Spleen (tissue), 11 donors: ENCODE data around the gene UNC13A. TPM values are rescaled to one million over a fixed set of nuclear protein-coding genes. Genes with fewer than 3 reads are reported as not detected.
A peak's percentile ranks its signal among the peaks of the same experiment; 100 is the strongest.
"Not testable (repeated sequence)": the region's sequence is repeated elsewhere in the genome, so short reads cannot be mapped to it uniquely, and the experiment has no call there.

Source experiments
- DNase-seq: peaks from one replicate; pipeline ENCODE4 v3.0.0-alpha.2; 2020
- H3K27ac ChIP-seq, 8 donors: fragments of 200-600 bp; sonication (generic) in 7 of 8; 1 replicate in 4 of 8; 2 replicates in 4 of 8; pipeline versions ENCODE4 v1.5.0 to v1.8.0; 2016 to 2021; ENCODE audit warnings: inconsistent platforms in 4 of 8, mild to moderate bottlenecking in 4 of 8, moderate library complexity in 1 of 8
- H3K27me3 ChIP-seq, 7 donors: fragments of 200-600 bp; sonication (generic) in 6 of 7; replicated peaks in 1 of 7; 1 replicate in 4 of 7; 2 replicates in 3 of 7; pipeline versions ENCODE4 v1.5.0 to v1.8.0; 2016 to 2021; ENCODE audit warnings: inconsistent platforms in 3 of 7, mild to moderate bottlenecking in 1 of 7
- H3K36me3 ChIP-seq, 6 donors: fragments of 200-600 bp; sonication (generic) in 5 of 6; 1 replicate in 4 of 6; 2 replicates in 2 of 6; pipeline versions ENCODE4 v1.5.0 to v1.8.0; 2016 to 2021; ENCODE audit warnings: inconsistent platforms in 2 of 6
- H3K4me1 ChIP-seq, 6 donors: fragments of 200-600 bp; sonication (generic) in 5 of 6; 1 replicate in 3 of 6; 2 replicates in 3 of 6; pipeline versions ENCODE4 v1.5.0 to v1.8.0; 2016 to 2021; ENCODE audit warnings: inconsistent platforms in 3 of 6
- H3K4me3 ChIP-seq, 8 donors: fragments of 200-600 bp; sonication (generic) in 7 of 8; 1 replicate in 4 of 8; 2 replicates in 4 of 8; pipeline versions ENCODE4 v1.5.0 to v1.8.0; 2016 to 2021; ENCODE audit warnings: inconsistent platforms in 4 of 8, mild to moderate bottlenecking in 4 of 8, moderate library complexity in 2 of 8
- H3K9me3 ChIP-seq, 8 donors: fragments of 200-600 bp; sonication (generic) in 7 of 8; 1 replicate in 4 of 8; 2 replicates in 4 of 8; pipeline versions ENCODE4 v1.5.0 to v1.8.0; 2016 to 2021; ENCODE audit warnings: inconsistent platforms in 4 of 8
- POLR2A ChIP-seq, 3 donors: fragments of 450-650 bp; IDR thresholded peaks; one replicate each; pipeline ENCODE4 v1.5.1; 2017; ENCODE audit warnings: antibody characterized with exemption in 3 of 3, mild to moderate bottlenecking in 1 of 3
- POLR2AphosphoS5 ChIP-seq, 3 donors: sonication (generic); formaldehyde crosslinking; IDR thresholded peaks; one replicate each; pipeline ENCODE4 v1.5.1; 2017; ENCODE audit warnings: antibody characterized with exemption in 3 of 3
- WGBS, 5 donors: extraction: QIAGEN DNeasy Blood & Tissue Kit in 3 of 5; methylation state at CpG; one replicate each; pipeline versions ENCODE4 v1.1.5 to v1.1.7; 2013 to 2018; 5-methylcytosine and 5-hydroxymethylcytosine counted together
- intact Hi-C: fragments of 100-400 bp; cut with DNase I; formaldehyde crosslinking; loops from one replicate; pipeline ENCODE4 v1.15.0; 2023; ENCODE audit warnings: low total_unique reads
- polyA plus RNA-seq, 3 donors: library from polyadenylated mRNA; stranded (reverse); fragments of 200-250 nt; gene quantifications; one replicate each; pipeline ENCODE4 v1.2.1, GENCODE V29; 2013
- total RNA-seq, 7 donors: library from RNA; depleted of rRNA in 3 of 7; stranded (reverse); fragments of >200 nt in 3 of 7; fragmentation: NEBNext Ultra II Directional in 4 of 7; extraction: Animal tissue kit (Norgen Biotek cat#: 25700) in 4 of 7; gene quantifications; one replicate each; pipeline versions ENCODE4 v1.1.0 to v1.2.1, GENCODE V29; 2016 to 2021
- TF ChIP-seq, protein P1 (sequence below), 11 experiments: fragments of 200-600 bp in 7 of 11; fragments of 450-650 bp in 4 of 11; sonication (generic) in 4 of 11; IDR thresholded peaks in 8 of 11; conservative IDR thresholded peaks in 3 of 11; 1 replicate in 7 of 11; 2 replicates in 4 of 11; pipeline versions ENCODE4 v1.4.0 to v1.8.0; 2016 to 2021; ENCODE audit warnings: antibody characterized with exemption in 11 of 11, inconsistent platforms in 4 of 11, mild to moderate bottlenecking in 1 of 11
- donor health status: healthy with polysubstance abuse.
- donor health status: DM: no; HTN: no; CAD: no; lungs with moderate emphysema.
- donor health status: DM: no; HTN: no; CAD: no.
- donor health status: Bipolar disorder and iron deficiency.
- donor health status: healthy.
- donor health status: DM: no; HTN: no; CAD: no.
- donor health status: DM: yes; HTN: yes; CAD: no.

UNC13A gene
- total and polyA plus RNA-seq, 10 donors: 0.73 to 10.7 (median 5.0) TPM

DNA sequence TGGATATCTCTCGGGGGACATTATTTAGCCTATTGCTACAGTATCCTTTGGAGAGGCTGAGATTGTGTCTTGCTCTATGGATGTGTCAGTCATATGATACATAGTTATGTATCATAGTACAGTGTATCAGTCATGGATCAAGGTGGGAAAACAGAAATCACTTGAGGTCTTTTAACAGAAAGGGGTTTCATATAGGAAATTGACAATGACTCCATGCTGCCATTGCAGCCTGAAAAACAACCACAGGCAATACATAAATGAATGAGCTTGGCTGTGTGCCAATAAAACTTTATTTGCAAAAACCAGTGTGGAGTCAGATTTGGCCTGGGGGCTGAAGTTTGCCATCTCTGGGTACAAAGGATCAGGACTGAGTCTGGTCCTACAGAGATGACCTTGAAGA is 97.3 kb downstream of the UNC13A start:
- WGBS, 5 donors: 0 to 97% (median 41%) methylated on average over 1 of the region's 1 CpG

DNA sequence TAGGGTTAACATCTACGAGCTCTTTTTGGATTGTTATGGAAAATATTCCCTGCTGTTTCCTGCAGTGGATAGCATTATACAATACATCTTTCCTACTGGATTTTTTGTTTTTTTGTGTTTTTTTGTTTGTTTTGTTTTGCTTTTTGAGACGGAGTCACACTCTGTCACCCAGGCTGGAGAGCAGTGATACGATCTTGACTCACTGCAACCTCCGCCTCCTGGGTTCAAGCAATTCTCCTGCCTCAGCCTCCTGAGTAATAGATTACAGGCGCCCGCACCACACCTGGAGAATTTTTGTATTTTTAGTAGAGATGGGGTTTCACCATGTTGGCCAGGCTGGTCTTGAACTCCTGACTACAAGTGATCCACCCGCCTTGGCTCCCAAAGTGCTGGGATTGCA is 102.8 kb downstream of the UNC13A start:
- intact Hi-C loops, H3K4me1 ChIP-seq, H3K27me3 ChIP-seq, H3K9me3 ChIP-seq, H3K27ac ChIP-seq, H3K4me3 ChIP-seq, DNase-seq: not testable (repeated sequence)
- peaks cover 0 to 28% (median 27%) of the 10 kb centered on the region in 6 donors for H3K36me3 ChIP-seq
- WGBS, 5 donors: 75 to 86% (median 82%) methylated on average over 7 of the region's 7 CpGs

More for the DNA sequence above, 97.3 kb downstream of the UNC13A start:
- no peak overlapping the region for H3K27ac ChIP-seq
- TF ChIP-seq POLR2AphosphoS5 (IDR thresholded peaks at IDR 0.05) (no peak), POLR2A (IDR thresholded peaks at IDR 0.05) (no peak)
- TF ChIP-seq, protein P1, sequence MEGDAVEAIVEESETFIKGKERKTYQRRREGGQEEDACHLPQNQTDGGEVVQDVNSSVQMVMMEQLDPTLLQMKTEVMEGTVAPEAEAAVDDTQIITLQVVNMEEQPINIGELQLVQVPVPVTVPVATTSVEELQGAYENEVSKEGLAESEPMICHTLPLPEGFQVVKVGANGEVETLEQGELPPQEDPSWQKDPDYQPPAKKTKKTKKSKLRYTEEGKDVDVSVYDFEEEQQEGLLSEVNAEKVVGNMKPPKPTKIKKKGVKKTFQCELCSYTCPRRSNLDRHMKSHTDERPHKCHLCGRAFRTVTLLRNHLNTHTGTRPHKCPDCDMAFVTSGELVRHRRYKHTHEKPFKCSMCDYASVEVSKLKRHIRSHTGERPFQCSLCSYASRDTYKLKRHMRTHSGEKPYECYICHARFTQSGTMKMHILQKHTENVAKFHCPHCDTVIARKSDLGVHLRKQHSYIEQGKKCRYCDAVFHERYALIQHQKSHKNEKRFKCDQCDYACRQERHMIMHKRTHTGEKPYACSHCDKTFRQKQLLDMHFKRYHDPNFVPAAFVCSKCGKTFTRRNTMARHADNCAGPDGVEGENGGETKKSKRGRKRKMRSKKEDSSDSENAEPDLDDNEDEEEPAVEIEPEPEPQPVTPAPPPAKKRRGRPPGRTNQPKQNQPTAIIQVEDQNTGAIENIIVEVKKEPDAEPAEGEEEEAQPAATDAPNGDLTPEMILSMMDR (IDR thresholded peaks at IDR 0.05 in 8 of 11, conservative IDR thresholded peaks at IDR 0.05 in 3 of 11): no peak
- peaks cover 0 to 12% (median 0%) of the 10 kb centered on the region in 7 donors for H3K27me3 ChIP-seq
- intact Hi-C loops: no loop called here
- H3K9me3 ChIP-seq: no peaks in the 10 kb centered on the region
- H3K36me3 ChIP-seq: no peaks in the 10 kb centered on the region
- no peak for DNase-seq
- no peak overlapping the region for H3K4me3 ChIP-seq
- no peaks in the 10 kb centered on the region for H3K4me1 ChIP-seq

DNA sequence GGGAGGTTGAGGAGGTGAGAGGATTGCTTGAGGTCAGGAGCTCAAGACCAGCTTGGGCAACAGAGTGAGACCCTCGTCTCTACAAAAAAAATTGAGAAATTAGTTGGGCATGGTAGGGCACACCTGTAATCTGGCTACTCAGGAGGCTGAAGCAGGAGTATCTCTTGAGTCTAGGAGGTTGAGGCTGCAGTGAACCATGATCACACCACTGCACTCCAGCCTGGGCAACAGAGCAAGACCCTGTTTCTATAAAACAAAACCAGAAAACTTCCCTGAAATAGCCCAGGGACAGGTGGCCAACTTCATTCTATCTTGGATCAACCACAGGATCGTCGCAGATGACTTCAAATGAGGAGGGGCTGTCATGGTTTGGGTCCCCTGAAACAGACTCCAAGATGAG is 104.0 kb downstream of the UNC13A start:
- TF ChIP-seq, protein P1 (IDR thresholded peaks at IDR 0.05 in 8 of 11, conservative IDR thresholded peaks at IDR 0.05 in 3 of 11): no peak
- TF ChIP-seq POLR2A (IDR thresholded peaks at IDR 0.05): no peak
- no peak for TF ChIP-seq POLR2AphosphoS5 (IDR thresholded peaks at IDR 0.05)
- Histone ChIP-seq H3K36me3 (peaks cover 0 to 41% (median 37%) of the 10 kb centered on the region in 6 donors), H3K4me3 (no peak overlapping the region), H3K9me3 (no peaks in the 10 kb centered on the region), H3K27me3 (no peaks in the 10 kb centered on the region), H3K27ac (no peak overlapping the region), H3K4me1 (peaks cover 0 to 6% (median 2%) of the 10 kb centered on the region in 6 donors)
- intact Hi-C loops: no loop called here
- no peak for DNase-seq
- WGBS, 5 donors: 60 to 79% (median 76%) methylated on average over 3 of the region's 3 CpGs

DNA sequence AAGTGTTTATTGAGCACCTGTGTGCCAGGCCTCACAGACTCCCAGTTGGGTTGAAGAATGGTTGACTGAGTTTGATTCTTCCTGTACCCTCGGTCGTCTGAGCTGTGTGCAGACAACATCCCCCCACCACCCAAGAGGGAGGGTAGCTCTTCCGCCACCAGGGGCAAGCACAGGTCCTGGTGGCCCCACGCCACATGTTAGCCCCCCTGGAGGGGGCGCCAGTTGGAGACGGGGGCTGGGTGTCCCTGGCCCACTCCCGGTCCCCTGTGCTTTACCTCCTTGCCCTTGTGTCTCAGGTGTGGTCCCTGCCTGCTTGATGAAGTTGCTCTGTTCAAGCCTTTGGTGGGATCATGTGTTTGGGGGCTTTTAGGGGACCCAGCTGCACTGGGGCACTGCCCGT is 105.5 kb downstream of the UNC13A start:
- H3K27me3 ChIP-seq: no peaks in the 10 kb centered on the region
- DNase-seq: no peak
- 63 to 85% (median 77%) methylated on average over 8 of the region's 8 CpGs for WGBS, 5 donors

More for the DNA sequence above, 105.5 kb downstream of the UNC13A start:
- H3K27ac ChIP-seq: no peak overlapping the region
- no peak overlapping the region for H3K4me3 ChIP-seq
- TF ChIP-seq POLR2AphosphoS5 (IDR thresholded peaks at IDR 0.05) (peak; percentile 3 to 60 (median 21)), POLR2A (IDR thresholded peaks at IDR 0.05) (no peak)
- TF ChIP-seq, protein P1 (IDR thresholded peaks at IDR 0.05 in 8 of 11, conservative IDR thresholded peaks at IDR 0.05 in 3 of 11): no peak
- peaks cover 0 to 6% (median 2%) of the 10 kb centered on the region in 6 donors for H3K4me1 ChIP-seq
- H3K9me3 ChIP-seq: no peaks in the 10 kb centered on the region
- intact Hi-C loops: no loop called here
- peaks cover 3 to 56% (median 51%) of the 10 kb centered on the region in 6 donors for H3K36me3 ChIP-seq
